ENCODE measurements around the gene C5orf47. TPM values are rescaled to one million over a fixed set of nuclear protein-coding genes. Genes with fewer than 3 reads are reported as not detected.

The C5orf47 gene
- total RNA-seq (under 1 TPM in 1 of 2 donors, not detected in 1; 0.22 TPM), total RNA-seq (0 reads per million in 2 donors)

- H3K9me3 ChIP-seq (ENCODE audit: control insufficient read depth, low read length, poor library complexity, severe bottlenecking) = no peaks in the 10 kb centered on the region
- DNase-seq (no peak), ATAC-seq (no peak)
- Mint-ChIP-seq H3K27ac (no peak within 1 kb of the TSS), H3K27me3 (peaks cover 20% of the 10 kb centered on the region), H3K36me3 (ENCODE audit: low read depth) (no peaks in the 10 kb centered on the region), H3K4me3 (no peak within 1 kb of the TSS), H3K4me1 (no peaks in the 10 kb centered on the region)
Observed at GRCh38 chr5:173988554-173989431, at the start of gene C5orf47. TSS of gene C5orf47 (plus strand) at chr5:173989170. CDS start at chr5:173989264, 94 bp downstream.

GRCh38 chr5:173940269-173940668 is 48.7 kb upstream of the C5orf47 start:
- DNase-seq (no peak), ATAC-seq (no peak)
- no peaks in the 10 kb centered on the region for H3K9me3 ChIP-seq (ENCODE audit: control insufficient read depth, low read length, poor library complexity, severe bottlenecking)
- Mint-ChIP-seq H3K36me3 (ENCODE audit: low read depth) (no peaks in the 10 kb centered on the region), H3K27ac (no peak overlapping the region), H3K27me3 (no peaks in the 10 kb centered on the region), H3K4me3 (no peak overlapping the region), H3K4me1 (peaks cover 7% of the 10 kb centered on the region)

GRCh38 chr5:173941102-173941501 is 47.9 kb upstream of the C5orf47 start:
- H3K4me3 Mint-ChIP-seq = no peak overlapping the region
- H3K9me3 ChIP-seq (ENCODE audit: control insufficient read depth, low read length, poor library complexity, severe bottlenecking) = no peaks in the 10 kb centered on the region
- ATAC-seq (no peak), DNase-seq (no peak)
- H3K36me3 Mint-ChIP-seq (ENCODE audit: low read depth) = no peaks in the 10 kb centered on the region
- no peaks in the 10 kb centered on the region for H3K27me3 Mint-ChIP-seq
- H3K4me1 Mint-ChIP-seq = peaks cover 7% of the 10 kb centered on the region
- no peak overlapping the region for H3K27ac Mint-ChIP-seq

- no peaks in the 10 kb centered on the region for H3K9me3 ChIP-seq (ENCODE audit: control insufficient read depth, low read length, poor library complexity, severe bottlenecking)
- DNase-seq (no peak), ATAC-seq (no peak)
- peaks cover 2% of the 10 kb centered on the region for H3K36me3 Mint-ChIP-seq (ENCODE audit: low read depth)
- H3K27me3 Mint-ChIP-seq = no peaks in the 10 kb centered on the region
- H3K27ac Mint-ChIP-seq = no peak overlapping the region
- H3K4me1 Mint-ChIP-seq = peaks cover 7% of the 10 kb centered on the region
- H3K4me3 Mint-ChIP-seq = no peak overlapping the region
Observed at GRCh38 chr5:173941758-173942401, 47.1 kb upstream of the C5orf47 start.

GRCh38 chr5:173944511-173944910 is 44.5 kb upstream of the C5orf47 start:
- no peak overlapping the region for H3K27ac Mint-ChIP-seq
- H3K36me3 Mint-ChIP-seq (ENCODE audit: low read depth) = peaks cover 7% of the 10 kb centered on the region
- no peak overlapping the region for H3K4me3 Mint-ChIP-seq

DNA sequence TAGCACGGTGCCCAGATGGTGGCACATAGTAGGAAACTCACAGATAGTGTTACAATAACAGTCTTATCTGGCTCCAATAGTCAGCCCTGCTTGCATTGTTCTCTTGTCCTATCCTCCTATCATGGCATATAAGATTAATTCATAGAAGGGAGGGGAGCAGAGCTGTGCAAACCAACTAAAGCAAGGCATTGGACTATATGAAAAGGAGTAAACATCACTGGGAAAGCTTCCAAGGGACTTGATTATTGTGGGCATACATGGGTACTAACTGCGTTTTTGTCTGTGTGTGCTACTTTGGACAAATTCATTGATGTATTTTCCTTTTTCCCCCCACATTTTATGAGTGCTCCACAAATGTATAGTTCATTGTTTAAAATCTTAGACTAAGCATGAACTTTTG is 43.8 kb upstream of the C5orf47 start:
- DNase-seq (no peak), ATAC-seq (no peak)
- Mint-ChIP-seq H3K4me3 (no peak overlapping the region), H3K36me3 (ENCODE audit: low read depth) (peaks cover 11% of the 10 kb centered on the region), H3K4me1 (peaks cover 9% of the 10 kb centered on the region), H3K27ac (no peak overlapping the region), H3K27me3 (no peaks in the 10 kb centered on the region)
- H3K9me3 ChIP-seq (ENCODE audit: control insufficient read depth, low read length, poor library complexity, severe bottlenecking) = no peaks in the 10 kb centered on the region

More at GRCh38 chr5:173944511-173944910, 44.5 kb upstream of the C5orf47 start:
- no peak for DNase-seq
- Mint-ChIP-seq H3K27me3 (no peaks in the 10 kb centered on the region), H3K4me1 (peaks cover 9% of the 10 kb centered on the region)
- ATAC-seq = no peak
- H3K9me3 ChIP-seq (ENCODE audit: control insufficient read depth, low read length, poor library complexity, severe bottlenecking) = no peaks in the 10 kb centered on the region

DNA sequence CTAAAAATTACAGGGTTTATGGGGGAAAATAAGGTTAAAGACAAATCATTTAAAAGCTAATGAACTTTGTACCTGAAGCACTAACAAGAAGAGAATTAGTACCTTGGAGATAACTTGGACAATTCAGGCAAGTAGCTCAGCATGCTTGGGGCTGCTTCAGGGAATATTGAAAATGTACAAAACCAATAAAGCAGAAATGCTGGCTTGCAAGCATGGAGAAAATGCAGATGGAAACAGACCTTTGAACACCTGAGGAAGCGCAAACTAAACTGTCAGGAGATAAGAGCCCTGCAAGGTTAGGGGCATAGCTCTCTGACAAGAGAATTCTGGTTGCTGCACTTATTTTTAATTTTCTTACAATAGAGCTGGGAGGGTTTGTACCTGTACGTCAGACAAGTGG is 42.6 kb upstream of the C5orf47 start:
- peaks cover 11% of the 10 kb centered on the region for H3K36me3 Mint-ChIP-seq (ENCODE audit: low read depth)

GRCh38 chr5:173950829-173951228 is 38.1 kb upstream of the C5orf47 start:
- no peak for ATAC-seq
- DNase-seq = no peak
- peaks cover 4% of the 10 kb centered on the region for H3K4me1 Mint-ChIP-seq
- no peaks in the 10 kb centered on the region for H3K9me3 ChIP-seq (ENCODE audit: control insufficient read depth, low read length, poor library complexity, severe bottlenecking)
- H3K4me3 Mint-ChIP-seq = no peak overlapping the region
- no peak overlapping the region for H3K27ac Mint-ChIP-seq
- no peaks in the 10 kb centered on the region for H3K27me3 Mint-ChIP-seq
- H3K36me3 Mint-ChIP-seq (ENCODE audit: low read depth) = peaks cover 16% of the 10 kb centered on the region

More for the DNA sequence above, 42.6 kb upstream of the C5orf47 start:
- Mint-ChIP-seq H3K4me1 (peaks cover 9% of the 10 kb centered on the region), H3K27ac (no peak overlapping the region), H3K27me3 (no peaks in the 10 kb centered on the region), H3K4me3 (no peak overlapping the region)
- ATAC-seq = no peak
- no peak for DNase-seq
- no peaks in the 10 kb centered on the region for H3K9me3 ChIP-seq (ENCODE audit: control insufficient read depth, low read length, poor library complexity, severe bottlenecking)

- no peak for DNase-seq
- Mint-ChIP-seq H3K4me1 (peaks cover 4% of the 10 kb centered on the region), H3K27ac (no peak overlapping the region), H3K4me3 (no peak overlapping the region), H3K36me3 (ENCODE audit: low read depth) (peaks cover 11% of the 10 kb centered on the region), H3K27me3 (no peaks in the 10 kb centered on the region)
- no peaks in the 10 kb centered on the region for H3K9me3 ChIP-seq (ENCODE audit: control insufficient read depth, low read length, poor library complexity, severe bottlenecking)
- ATAC-seq = no peak
Observed at GRCh38 chr5:173953528-173954090, 35.4 kb upstream of the C5orf47 start.

DNA sequence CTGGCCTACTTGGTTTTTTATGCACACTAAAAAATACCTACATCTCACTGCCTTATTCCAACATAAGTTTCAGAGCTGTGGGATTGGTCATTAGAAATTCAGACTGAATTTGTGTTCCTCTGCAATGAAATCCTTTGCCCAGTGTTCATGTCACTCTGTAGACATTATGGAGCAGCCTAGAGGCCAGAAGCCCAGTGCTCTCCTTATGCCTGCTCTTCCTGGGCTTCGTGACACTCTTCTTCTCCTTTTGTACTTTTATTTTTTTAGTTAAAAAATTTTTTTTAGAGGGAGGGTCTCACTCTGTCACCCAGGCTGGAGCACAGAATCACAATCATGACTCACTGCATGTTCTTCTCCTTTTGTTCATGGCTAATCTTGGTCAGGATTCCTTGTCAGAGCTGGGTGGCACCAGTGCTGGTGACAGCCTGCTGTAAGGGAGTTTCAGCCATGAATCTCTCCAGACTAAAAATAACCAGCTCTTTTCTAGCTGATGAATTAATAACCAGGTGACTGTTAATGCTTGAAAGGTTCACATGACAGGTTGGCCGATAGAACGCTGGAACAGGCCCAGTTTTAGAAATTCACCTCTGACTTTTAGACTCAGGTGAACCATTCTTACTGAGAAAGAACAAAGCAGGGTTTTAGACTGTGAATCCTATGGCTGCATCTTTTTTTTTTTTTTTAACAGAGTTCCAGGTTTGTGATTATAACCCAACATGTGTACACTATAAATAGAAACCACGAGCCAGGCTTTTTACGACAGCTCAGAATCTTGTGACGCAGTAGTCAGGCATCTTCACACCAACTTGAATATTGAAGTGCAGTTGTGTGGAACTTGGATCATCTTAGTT is 34.1 kb upstream of the C5orf47 start:
- H3K9me3 ChIP-seq (ENCODE audit: control insufficient read depth, low read length, poor library complexity, severe bottlenecking) = no peaks in the 10 kb centered on the region
- peaks cover 6% of the 10 kb centered on the region for H3K36me3 Mint-ChIP-seq (ENCODE audit: low read depth)
- H3K4me1 Mint-ChIP-seq = no peaks in the 10 kb centered on the region
- no peak overlapping the region for H3K27ac Mint-ChIP-seq
- no peaks in the 10 kb centered on the region for H3K27me3 Mint-ChIP-seq
- H3K4me3 Mint-ChIP-seq = no peak overlapping the region
- ATAC-seq (no peak), DNase-seq (no peak)

DNA sequence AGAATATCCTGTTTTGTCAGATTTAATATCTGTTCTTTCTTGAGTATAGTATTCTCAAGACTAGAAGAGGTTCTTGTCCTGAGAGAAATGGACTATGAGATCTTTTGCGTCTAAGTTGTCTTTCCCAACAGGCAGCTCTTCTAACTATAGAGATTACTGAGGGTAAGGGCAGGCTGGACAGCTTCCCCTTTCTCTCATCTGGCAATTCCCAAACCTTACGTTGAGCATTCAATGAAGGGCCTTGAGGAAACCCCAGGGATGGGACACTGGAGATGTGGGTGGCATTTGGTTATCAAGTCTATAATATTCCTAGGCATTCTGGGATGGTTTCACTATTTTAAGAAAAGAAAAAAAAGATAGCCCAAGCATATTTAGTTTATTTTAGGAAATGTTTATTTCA is 28.0 kb upstream of the C5orf47 start:
- ATAC-seq = no peak
- Mint-ChIP-seq H3K36me3 (ENCODE audit: low read depth) (no peaks in the 10 kb centered on the region), H3K27me3 (no peaks in the 10 kb centered on the region), H3K4me1 (peaks cover 15% of the 10 kb centered on the region), H3K4me3 (no peak overlapping the region), H3K27ac (no peak overlapping the region)
- no peaks in the 10 kb centered on the region for H3K9me3 ChIP-seq (ENCODE audit: control insufficient read depth, low read length, poor library complexity, severe bottlenecking)
- no peak for DNase-seq

GRCh38 chr5:173961418-173961817 is 27.6 kb upstream of the C5orf47 start:
- Mint-ChIP-seq H3K4me3 (no peak overlapping the region), H3K27ac (no peak overlapping the region), H3K36me3 (ENCODE audit: low read depth) (no peaks in the 10 kb centered on the region), H3K27me3 (no peaks in the 10 kb centered on the region), H3K4me1 (peaks cover 15% of the 10 kb centered on the region)
- H3K9me3 ChIP-seq (ENCODE audit: control insufficient read depth, low read length, poor library complexity, severe bottlenecking) = no peaks in the 10 kb centered on the region
- ATAC-seq = no peak
- DNase-seq = no peak

Measured in T-helper 17 cell (primary cell).